GM18498 (cell line): ENCODE data around the gene RIC8B.

Experiments
- ATAC-seq: cut with Tn5 transposase; IDR thresholded peaks from one replicate; pipeline ENCODE4 v1.9.1; 2021; ENCODE audit warnings: mild to moderate bottlenecking, moderate library complexity; ENCODE audit not compliant: unreplicated experiment

The RIC8B gene

DNA sequence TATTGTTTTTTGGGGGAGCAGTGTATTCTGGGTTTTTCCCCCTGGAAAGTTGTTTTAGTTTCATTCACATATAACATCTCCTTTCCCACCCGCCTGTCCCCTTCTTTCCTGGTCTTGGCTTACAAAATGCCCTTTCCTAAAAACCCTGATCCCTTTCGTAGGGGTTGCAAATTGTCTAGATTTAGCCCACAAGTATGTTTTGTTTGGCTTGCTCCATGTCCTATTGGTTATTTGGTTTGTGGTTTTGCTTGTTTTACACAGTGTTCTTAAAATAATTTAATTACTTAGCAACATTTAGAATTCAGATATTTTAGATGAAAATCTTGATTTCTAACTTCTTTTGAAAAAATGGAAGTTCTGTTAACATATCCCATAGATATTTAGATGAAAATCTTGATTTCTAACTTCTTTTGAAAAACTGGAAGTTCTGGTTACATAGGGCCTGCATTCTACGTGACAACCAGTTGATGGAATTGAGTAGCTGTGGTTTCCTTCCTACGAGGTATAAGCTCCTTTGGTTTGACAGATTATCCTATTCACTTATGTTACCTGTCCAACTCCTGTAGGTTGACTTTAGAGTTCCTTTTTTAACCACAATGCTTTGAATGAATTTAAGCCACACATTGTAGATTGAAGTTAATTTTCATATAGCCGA is 92.1 kb downstream of the RIC8B start:
- ATAC-seq, result no peak

DNA sequence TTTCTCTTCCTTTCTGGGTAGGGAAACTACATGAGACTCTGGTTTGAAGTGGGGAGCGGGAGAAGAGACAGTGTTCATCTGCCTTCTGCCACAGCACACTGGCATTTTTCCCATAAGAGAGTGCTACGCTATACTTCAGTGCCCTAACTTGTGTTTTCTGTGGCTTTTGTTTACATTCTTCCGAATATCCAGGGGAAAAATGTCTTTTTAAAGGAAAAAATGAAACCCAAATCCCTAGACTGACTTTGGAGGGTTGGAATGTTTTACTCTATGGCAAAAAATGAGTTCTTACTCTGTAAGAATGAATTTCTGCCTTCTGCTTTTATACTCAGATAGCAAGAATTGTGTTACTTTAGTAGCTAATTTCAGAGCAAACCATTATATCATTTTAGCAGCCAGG is 93.2 kb downstream of the RIC8B start:
- ATAC-seq, result no peak

DNA sequence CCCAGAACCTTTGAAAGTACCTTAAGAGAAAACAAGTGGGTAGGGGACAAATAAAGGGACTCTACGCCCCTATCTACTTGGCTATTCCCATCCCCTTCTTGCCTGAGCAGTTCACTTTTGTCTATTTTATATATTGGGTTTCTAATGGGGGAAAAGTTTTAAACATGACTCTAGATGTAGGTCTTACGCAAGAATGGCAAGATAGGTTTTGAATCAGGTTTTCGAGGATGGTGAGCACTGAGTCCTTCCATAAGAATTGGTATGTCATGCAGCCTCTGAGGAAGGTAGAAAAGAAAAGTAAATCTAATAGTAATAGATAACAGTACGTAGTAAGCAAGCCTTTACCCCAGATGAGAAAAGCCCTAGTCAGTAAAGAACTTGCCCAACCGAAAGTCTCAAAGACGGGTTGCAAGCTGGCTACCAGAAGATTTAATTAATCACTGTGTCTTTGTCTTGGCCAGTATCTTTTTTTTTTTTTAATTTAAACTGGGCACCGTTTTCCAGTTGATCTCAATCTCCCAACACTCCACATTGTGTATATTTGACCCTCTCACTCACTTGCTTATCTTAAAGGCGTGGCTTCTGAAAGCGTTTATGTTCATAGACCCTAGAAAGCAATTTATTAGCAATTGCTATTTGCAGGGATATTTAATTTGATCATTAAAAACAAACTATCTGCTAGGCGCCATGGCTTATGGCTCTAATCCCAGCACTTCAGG is 94.7 kb downstream of the RIC8B start:
- no peak for ATAC-seq

DNA sequence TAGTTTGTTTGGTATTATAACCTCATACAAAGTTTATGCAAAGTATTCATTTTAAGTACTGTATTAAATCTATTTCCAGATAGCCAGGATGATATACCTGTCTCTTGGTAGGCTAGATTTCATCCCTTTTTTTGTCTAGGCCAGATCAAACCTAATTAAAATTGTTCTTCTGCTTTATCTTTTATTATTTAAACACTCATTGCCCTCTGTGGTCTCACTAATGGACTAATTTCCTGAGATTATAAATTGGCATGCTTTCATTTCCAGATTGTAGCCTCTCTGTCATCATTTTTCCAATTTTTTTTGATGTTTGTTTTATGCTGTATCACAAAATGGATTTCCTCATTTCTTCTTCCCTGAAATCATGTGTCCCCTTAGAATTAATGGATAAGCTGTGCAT is 95.6 kb downstream of the RIC8B start:
- no peak for ATAC-seq

DNA sequence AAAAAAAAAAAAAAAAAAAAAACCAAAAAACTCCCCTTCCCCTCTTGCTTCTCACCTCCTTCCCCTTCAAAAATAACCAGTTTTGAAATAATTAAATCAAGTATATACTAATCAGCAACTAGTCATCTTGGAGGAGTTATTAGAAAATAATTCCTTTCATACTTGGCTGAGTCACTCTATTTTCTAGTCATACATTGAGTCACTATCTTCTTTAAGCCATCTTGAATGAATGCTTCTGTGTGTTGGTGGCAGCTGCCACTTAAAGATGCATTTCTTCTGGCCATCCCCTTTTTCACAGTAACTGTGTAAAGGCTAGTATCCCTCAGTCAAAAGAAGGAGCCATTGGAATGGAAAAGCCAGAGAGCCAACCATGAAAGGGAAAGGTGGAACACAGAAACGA is 97.0 kb downstream of the RIC8B start:
- ATAC-seq, result no peak

GRCh38 chr12:106873983-106874382 is 99.5 kb downstream of the RIC8B start:
- no peak for ATAC-seq

GRCh38 chr12:106878804-106879203 is 104.3 kb downstream of the RIC8B start:
- no peak for ATAC-seq

- ATAC-seq, result no peak
Observed at GRCh38 chr12:106879612-106880011, 105.1 kb downstream of the RIC8B start.

GRCh38 chr12:106883426-106883825 is 108.9 kb downstream of the RIC8B start:
- ATAC-seq, result no peak

- no peak for ATAC-seq
Observed at GRCh38 chr12:106885026-106885425, 110.5 kb downstream of the RIC8B start.

DNA sequence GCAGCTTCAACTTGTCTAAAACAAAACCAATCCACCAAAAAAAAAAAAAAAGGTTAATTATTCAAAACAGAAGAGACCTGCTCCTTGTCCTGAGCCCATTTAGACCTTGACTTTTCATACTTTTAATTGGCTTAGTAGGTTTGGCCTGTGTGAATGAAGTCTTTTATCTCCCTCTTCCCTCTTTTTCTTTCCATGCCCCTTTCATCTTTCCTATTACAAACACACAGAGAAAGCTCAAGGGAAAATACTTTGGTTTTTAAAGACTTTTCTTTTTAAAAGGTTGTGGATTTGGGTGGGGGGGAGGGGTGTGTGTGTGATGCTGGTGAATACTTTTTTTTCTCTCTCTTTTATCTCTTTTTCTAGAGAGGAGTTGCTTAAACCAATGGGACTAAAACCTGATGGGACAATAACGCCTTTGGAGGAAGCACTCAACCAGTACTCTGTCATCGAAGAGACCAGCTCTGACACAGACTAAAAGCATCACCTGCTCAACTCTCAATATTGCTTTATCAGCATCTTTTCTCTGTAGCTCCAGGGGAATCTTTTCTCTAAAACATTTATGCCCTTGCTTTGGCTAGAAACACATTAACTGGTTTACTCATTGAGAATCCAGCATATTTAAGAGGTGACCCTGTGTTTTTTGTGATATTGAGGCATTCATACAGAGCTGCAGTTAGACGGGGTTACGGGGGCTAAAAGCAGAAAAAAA is 111.2 kb downstream of the RIC8B start:
- ATAC-seq, result no peak

GRCh38 chr12:106886932-106887331 is 112.5 kb downstream of the RIC8B start:
- no peak for ATAC-seq

DNA sequence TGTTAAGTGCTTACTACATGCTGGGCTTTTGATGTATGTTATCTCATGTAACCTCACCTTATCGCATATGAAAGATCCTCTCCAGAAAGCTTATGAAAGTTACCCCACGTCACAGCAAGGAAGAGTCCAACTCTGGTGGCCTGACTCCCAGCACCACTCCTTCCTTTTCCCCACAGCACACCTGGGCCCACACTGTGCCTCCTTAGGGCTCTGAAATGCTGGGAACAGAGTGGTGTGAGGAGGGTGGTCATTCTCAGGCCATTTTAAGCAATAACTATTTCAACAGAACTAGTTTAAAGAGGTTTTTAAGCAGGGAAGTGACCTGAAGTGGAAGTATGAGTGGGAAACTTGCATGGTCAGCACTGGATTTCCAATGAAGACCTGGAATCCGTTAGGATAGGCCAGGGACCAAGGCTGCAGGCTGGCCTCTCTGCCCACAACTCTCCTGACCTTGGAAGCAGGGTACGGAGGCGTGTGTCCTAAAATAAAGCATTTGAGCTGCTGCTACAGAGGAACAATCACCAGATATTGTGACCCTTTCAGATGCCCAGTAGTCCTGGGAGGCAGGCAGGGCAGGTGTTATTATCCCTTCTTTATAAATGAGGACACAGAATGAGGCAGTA is 114.0 kb downstream of the RIC8B start:
- ATAC-seq, result no peak

- no peak for ATAC-seq
Observed at GRCh38 chr12:106889326-106889725, 114.8 kb downstream of the RIC8B start.

GRCh38 chr12:106889950-106890626 is 115.6 kb downstream of the RIC8B start:
- ATAC-seq, result no peak

GRCh38 chr12:106892075-106892474 is 117.6 kb downstream of the RIC8B start:
- no peak for ATAC-seq

DNA sequence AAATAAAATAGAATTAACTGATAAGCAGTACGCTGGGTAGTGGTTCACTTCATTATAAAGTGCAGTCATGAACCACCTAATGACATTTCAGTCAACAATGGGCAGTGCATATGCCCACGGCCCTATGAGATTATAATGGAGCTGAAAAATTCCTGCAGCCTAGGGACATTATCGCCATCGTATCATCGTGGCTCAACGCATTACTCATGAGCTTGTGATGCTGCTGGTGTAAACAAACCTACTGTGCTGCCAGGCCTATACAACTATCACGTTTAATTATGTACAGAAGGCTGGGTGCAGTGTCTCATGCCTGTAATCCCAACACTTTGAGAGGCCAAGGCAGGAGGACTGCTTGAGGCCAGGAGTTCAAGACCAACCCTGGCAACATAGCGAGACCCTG is 119.0 kb downstream of the RIC8B start:
- no peak for ATAC-seq

DNA sequence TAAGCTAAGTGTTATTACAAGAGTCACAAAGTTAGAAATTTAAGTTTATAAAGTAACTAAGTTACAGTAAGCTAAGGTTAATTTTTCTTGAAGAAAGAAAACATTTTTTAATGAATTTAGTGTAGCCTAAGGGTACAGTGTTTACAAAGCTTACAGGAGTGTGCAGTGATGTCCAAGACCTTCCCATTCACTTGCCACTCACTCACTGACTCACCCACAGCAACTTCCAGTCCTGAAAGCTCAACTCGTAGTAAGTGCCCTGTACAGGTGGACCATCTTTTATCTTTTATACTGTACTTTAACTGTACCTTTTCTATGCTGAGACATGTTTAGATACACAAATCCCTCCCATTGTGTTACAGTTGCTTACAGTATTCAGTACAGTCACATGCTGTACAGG is 120.3 kb downstream of the RIC8B start:
- ATAC-seq, result no peak

DNA sequence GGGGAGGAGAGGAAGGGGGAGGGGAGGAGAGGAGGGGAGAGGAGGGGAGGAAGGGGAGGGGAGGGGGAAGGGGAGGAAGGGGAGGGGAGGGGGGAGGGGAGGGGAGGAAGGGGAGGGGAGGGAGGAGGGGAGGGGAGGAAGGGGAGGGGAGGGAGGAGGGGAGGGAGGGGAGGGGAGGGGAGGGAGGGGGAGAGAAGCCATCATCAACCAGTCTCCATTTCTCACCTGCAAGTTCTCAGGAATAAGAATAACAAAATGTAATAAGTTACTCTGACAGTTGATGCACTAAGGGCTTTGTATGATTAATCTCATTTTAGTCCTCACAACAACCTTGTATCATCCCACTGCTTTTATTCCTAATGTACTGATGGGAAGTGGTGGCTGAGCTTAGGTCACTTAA is 122.1 kb downstream of the RIC8B start:
- no peak for ATAC-seq

GRCh38 chr12:106897082-106897481 is 122.6 kb downstream of the RIC8B start:
- no peak for ATAC-seq
